PC-9 (cell line): Measurements from ENCODE around the gene SIPA1L3. TPM values are rescaled to one million over a fixed set of nuclear protein-coding genes. Genes with fewer than 3 reads are reported as not detected.

Experiments used
- BruUV-seq: library from RNA; stranded (reverse); fragments of 400-500 nt; replicated peaks from 2 replicates; lab custom pipeline; 2021; lab: Mats Ljungman, UMichigan
- CTCF ChIA-PET: fragments of 300-600 bp; sonication (Branson Sonifier 250); formaldehyde crosslinking; loops from one replicate; lab custom pipeline; 2022; ENCODE audit warnings: antibody characterized with exemption; lab: Charles Lee
- POLR2A ChIA-PET: fragments of 300-600 bp; sonication (Branson Sonifier 250); formaldehyde crosslinking; loops from one replicate; lab custom pipeline; 2022; ENCODE audit warnings: antibody characterized with exemption; ENCODE audit not compliant: unreplicated experiment; lab: Charles Lee
- DNase-seq, 2 experiments: peaks; one replicate each; pipeline versions ENCODE4 v3.0.0 to v3.0.0-alpha.2; 2015 to 2022; ENCODE audit warnings: mixed read lengths in 1 of 2
- H2AFZ ChIP-seq: fragments of 200-600 bp; sonication (generic); 2 replicates; pipeline ENCODE4 v1.8.1; 2017; ENCODE audit warnings: antibody characterized with exemption
- H3F3A ChIP-seq: fragments of 200-600 bp; sonication (generic); 2 replicates; pipeline ENCODE4 v1.8.1; 2017; ENCODE audit warnings: antibody characterized with exemption, mild to moderate bottlenecking, low read depth; ENCODE audit not compliant: insufficient read depth
- H3K27ac ChIP-seq: fragments of 200-600 bp; sonication (generic); 2 replicates; pipeline ENCODE4 v1.6.1; 2016; ENCODE audit warnings: mixed run types
- H3K27me3 ChIP-seq: fragments of 200-600 bp; sonication (generic); 2 replicates; pipeline ENCODE4 v1.6.1; 2016; ENCODE audit warnings: low read depth, mixed run types; ENCODE audit not compliant: insufficient read depth
- H3K36me3 ChIP-seq: fragments of 200-600 bp; sonication (generic); 2 replicates; pipeline ENCODE4 v1.6.1; 2016; ENCODE audit warnings: low read depth, mixed run types
- H3K4me1 ChIP-seq: fragments of 200-600 bp; sonication (generic); replicated peaks from 2 replicates; pipeline ENCODE4 v1.6.1; 2016; ENCODE audit warnings: mixed run types; ENCODE audit not compliant: insufficient read depth
- H3K4me2 ChIP-seq: fragments of 200-600 bp; sonication (generic); 2 replicates; pipeline ENCODE4 v1.6.1; 2017; ENCODE audit warnings: mixed run types
- H3K4me3 ChIP-seq: fragments of 200-600 bp; sonication (generic); 2 replicates; pipeline ENCODE4 v1.6.1; 2016; ENCODE audit warnings: mixed run types
- H3K79me2 ChIP-seq: fragments of 200-600 bp; sonication (generic); 2 replicates; pipeline ENCODE4 v1.6.1; 2017; ENCODE audit warnings: low read depth, mixed run types
- H3K9me2 ChIP-seq: fragments of 200-600 bp; sonication (generic); 2 replicates; pipeline ENCODE4 v1.8.1; 2017; ENCODE audit warnings: mild to moderate bottlenecking; ENCODE audit not compliant: insufficient read depth
- H3K9me3 ChIP-seq: fragments of 200-600 bp; sonication (generic); 2 replicates; pipeline ENCODE4 v1.8.1; 2016; ENCODE audit warnings: low read depth; ENCODE audit not compliant: insufficient read depth
- H4K20me1 ChIP-seq: fragments of 200-600 bp; sonication (generic); 2 replicates; pipeline ENCODE4 v1.8.1; 2017; ENCODE audit not compliant: insufficient read depth
- EZH2 ChIP-seq: fragments of 200-600 bp; sonication (generic); IDR thresholded peaks from 2 replicates; pipeline ENCODE4 v1.8.0; 2017; ENCODE audit warnings: antibody characterized with exemption, low read depth
- intact Hi-C: fragments of 100-400 bp; cut with micrococcal nuclease; formaldehyde crosslinking; loops from one replicate; pipeline ENCODE4 v1.10.0; 2022; ENCODE audit not compliant: unreplicated experiment
- total RNA-seq: library from RNA; stranded (reverse); gene quantifications from 2 replicates; pipeline ENCODE4 v1.2.3, GENCODE V29; 2021
- TF ChIP-seq, protein P1 (sequence below): fragments of 200-600 bp; sonication (generic); conservative IDR thresholded peaks from 2 replicates; pipeline ENCODE4 v1.6.1; 2017; ENCODE audit warnings: mixed run types, antibody characterized with exemption, mild to moderate bottlenecking, moderate library complexity

SIPA1L3 gene
- total RNA-seq, 1 experiment from 2014 or later = 55.2 TPM

DNA sequence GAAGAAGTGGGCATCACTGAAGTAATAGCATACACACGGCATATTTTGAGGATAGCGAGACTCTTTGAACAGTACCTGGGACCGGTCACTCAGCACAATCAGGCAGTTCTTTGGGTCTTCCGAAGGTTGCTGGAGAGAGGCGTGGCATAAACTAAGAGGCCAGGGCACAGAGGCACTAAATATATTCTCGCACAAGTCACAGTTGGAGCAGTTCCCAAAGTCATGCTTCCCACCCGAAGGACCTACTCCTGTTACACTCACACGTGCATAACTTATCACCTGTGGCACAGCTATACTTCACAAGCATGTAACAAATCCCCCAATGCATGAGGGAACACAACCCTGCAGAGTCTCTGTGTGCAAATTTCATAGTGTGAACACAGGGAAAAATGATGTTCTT is 10.8 kb upstream of the SIPA1L3 start:
- no peak overlapping the region for H2AFZ ChIP-seq
- H3K4me1 ChIP-seq = no peaks in the 10 kb centered on the region
- no peak for DNase-seq
- no TSS peak for BruUV-seq
- intact Hi-C loops = loop anchor here (5.0 kb wide), 1 partner anchor 736 kb away; no protein-coding TSS in a partner anchor
- no peaks in the 10 kb centered on the region for H4K20me1 ChIP-seq
- POLR2A ChIA-PET = interaction anchor here (0.7 kb wide), 1 partner anchor 751 kb away, joined by 16 read pairs; no protein-coding TSS in a partner anchor
- no peaks in the 10 kb centered on the region for H3F3A ChIP-seq
- peaks cover 47% of the 10 kb centered on the region for H3K27me3 ChIP-seq
- no peak overlapping the region for H3K4me3 ChIP-seq
- no peak overlapping the region for H3K4me2 ChIP-seq
- no peak overlapping the region for H3K27ac ChIP-seq
- TF ChIP-seq EZH2 = no peak
- TF ChIP-seq, protein P1, sequence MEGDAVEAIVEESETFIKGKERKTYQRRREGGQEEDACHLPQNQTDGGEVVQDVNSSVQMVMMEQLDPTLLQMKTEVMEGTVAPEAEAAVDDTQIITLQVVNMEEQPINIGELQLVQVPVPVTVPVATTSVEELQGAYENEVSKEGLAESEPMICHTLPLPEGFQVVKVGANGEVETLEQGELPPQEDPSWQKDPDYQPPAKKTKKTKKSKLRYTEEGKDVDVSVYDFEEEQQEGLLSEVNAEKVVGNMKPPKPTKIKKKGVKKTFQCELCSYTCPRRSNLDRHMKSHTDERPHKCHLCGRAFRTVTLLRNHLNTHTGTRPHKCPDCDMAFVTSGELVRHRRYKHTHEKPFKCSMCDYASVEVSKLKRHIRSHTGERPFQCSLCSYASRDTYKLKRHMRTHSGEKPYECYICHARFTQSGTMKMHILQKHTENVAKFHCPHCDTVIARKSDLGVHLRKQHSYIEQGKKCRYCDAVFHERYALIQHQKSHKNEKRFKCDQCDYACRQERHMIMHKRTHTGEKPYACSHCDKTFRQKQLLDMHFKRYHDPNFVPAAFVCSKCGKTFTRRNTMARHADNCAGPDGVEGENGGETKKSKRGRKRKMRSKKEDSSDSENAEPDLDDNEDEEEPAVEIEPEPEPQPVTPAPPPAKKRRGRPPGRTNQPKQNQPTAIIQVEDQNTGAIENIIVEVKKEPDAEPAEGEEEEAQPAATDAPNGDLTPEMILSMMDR = no peak
- H3K9me2 ChIP-seq = no peaks in the 10 kb centered on the region
- no peaks in the 10 kb centered on the region for H3K79me2 ChIP-seq
- CTCF ChIA-PET = no interaction called here
- no peaks in the 10 kb centered on the region for H3K36me3 ChIP-seq
- no peaks in the 10 kb centered on the region for H3K9me3 ChIP-seq

DNA sequence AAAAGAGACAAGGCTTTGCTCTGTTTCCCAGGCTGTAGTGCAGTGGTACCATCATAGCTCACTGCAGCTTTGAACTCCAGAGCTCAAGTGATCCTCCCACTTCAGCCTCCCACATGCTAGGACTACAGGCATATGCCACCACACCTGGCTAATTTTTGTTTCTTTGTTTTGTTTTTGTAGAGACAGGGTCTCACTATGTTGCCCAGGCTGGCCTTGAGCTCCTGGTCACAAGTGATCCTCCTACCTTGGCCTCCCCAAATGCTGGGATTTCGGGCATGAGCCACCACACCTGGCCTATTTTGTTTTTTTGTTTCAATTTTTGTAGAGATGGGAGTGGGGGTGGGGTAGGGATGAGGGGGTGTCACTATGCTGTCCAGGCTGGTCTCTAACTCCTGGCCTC is 7.6 kb upstream of the SIPA1L3 start:
- H3K27me3 ChIP-seq = peaks cover 14% of the 10 kb centered on the region
- intact Hi-C loops = loop anchor here (5.0 kb wide), 1 partner anchor 733 kb away; no protein-coding TSS in a partner anchor
- no TSS peak for BruUV-seq
- H3K9me2 ChIP-seq = no peaks in the 10 kb centered on the region
- TF ChIP-seq, protein P1 = no peak
- no peak for TF ChIP-seq EZH2
- H4K20me1 ChIP-seq = no peaks in the 10 kb centered on the region
- H3K79me2 ChIP-seq = no peaks in the 10 kb centered on the region
- ChIA-PET POLR2A (interaction anchor here (0.6 kb wide), 1 partner anchor 31 kb away, joined by 4 read pairs; no protein-coding TSS in a partner anchor), CTCF (no interaction called here)
- no peak overlapping the region for H3K4me3 ChIP-seq
- H3F3A ChIP-seq = no peaks in the 10 kb centered on the region
- H3K4me2 ChIP-seq = no peak overlapping the region
- no peaks in the 10 kb centered on the region for H3K36me3 ChIP-seq
- no peaks in the 10 kb centered on the region for H3K9me3 ChIP-seq
- no peak overlapping the region for H2AFZ ChIP-seq
- H3K4me1 ChIP-seq = no peaks in the 10 kb centered on the region
- H3K27ac ChIP-seq = no peak overlapping the region
- DNase-seq = no peak

DNA sequence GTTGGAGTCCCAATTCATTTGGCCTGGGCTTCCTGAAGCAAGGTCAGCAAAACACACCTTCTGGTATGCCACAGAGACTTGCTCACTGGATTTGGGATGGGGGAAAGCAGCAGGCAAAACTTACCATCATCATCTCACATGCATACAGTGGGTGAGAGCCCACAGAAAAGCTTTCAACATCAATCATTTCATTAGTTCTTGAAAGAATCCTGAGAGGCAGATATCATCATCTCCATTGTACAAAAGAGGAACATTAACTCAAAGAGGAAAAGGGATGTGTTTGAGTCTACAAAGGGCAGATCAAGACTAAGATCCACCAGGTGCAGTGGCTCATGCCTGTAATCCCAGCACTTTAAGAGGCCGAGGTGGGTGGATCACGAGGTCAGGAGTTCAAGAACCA is 7.0 kb upstream of the SIPA1L3 start:
- H3K4me3 ChIP-seq = no peak overlapping the region
- no peaks in the 10 kb centered on the region for H3K36me3 ChIP-seq
- no TSS peak for BruUV-seq
- no peak overlapping the region for H3K27ac ChIP-seq
- DNase-seq = no peak
- peaks cover 9% of the 10 kb centered on the region; the same call in 1 of the 2 replicates for H3K27me3 ChIP-seq
- intact Hi-C loops = loop anchor here (5.0 to 10.0 kb wide), 4 partner anchors 247 to 732 kb away; partner anchors contain the start of genes GGN, KCNK6, SPRED3 and YIF1B
- no peak overlapping the region for H3K4me2 ChIP-seq
- no peaks in the 10 kb centered on the region for H3K9me2 ChIP-seq
- no peaks in the 10 kb centered on the region for H4K20me1 ChIP-seq
- CTCF ChIA-PET = no interaction called here
- no peaks in the 10 kb centered on the region for H3F3A ChIP-seq
- no peak overlapping the region for H2AFZ ChIP-seq
- no peaks in the 10 kb centered on the region for H3K9me3 ChIP-seq
- H3K4me1 ChIP-seq = no peaks in the 10 kb centered on the region
- TF ChIP-seq, protein P1 = no peak
- TF ChIP-seq EZH2 = no peak
- POLR2A ChIA-PET = no interaction called here
- H3K79me2 ChIP-seq = no peaks in the 10 kb centered on the region
